GM18517 (cell line): ENCODE measurements around the gene CTNNA1.

ENCODE experiments used
- ATAC-seq: cut with Tn5 transposase; IDR thresholded peaks from one replicate; pipeline ENCODE4 v1.9.1; 2021; ENCODE audit warnings: mild to moderate bottlenecking, moderate library complexity; ENCODE audit not compliant: unreplicated experiment

CTNNA1 gene

GRCh38 chr5:138979684-138980280 is 226.6 kb downstream of the CTNNA1 start:
- no peak for ATAC-seq

- no peak for ATAC-seq
Measured at GRCh38 chr5:138980441-138980840, 227.2 kb downstream of the CTNNA1 start.

DNA sequence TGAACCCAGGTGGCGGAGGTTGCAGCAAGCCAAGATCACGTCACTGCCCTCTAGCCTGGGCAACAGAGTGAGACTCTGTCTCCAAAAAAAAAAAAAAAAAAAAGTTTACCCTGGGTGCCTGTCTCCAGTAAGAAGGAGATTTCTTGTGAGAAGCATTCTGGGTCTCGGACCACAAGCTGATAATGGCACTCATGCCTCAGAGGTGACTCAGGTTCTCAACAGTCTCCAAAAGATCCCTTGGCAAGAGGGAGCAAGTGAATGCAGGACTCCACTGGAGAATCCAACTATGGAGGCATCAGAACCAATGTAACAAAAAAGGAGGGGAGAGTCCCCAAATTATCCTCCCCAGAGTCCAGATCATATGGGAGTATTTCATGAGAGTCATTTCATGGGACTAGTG is 227.9 kb downstream of the CTNNA1 start:
- ATAC-seq = no peak

GRCh38 chr5:138981586-138981985 is 228.4 kb downstream of the CTNNA1 start:
- no peak for ATAC-seq

- ATAC-seq = no peak
Measured at GRCh38 chr5:138983984-138984383, 230.8 kb downstream of the CTNNA1 start.
